Pancreas (tissue), 10 donors: ENCODE measurements around the gene ST8SIA1. TPM values are rescaled to one million over a fixed set of nuclear protein-coding genes. Genes with fewer than 3 reads are reported as not detected.
A peak's percentile ranks its signal among the peaks of the same experiment; 100 is the strongest.

Source experiments
- ATAC-seq, 4 donors: fragments of 200-7000 bp; cut with Tn5 transposase; one replicate each; pipeline versions ENCODE4 v1.8.0 to v1.9.1; 2020; ENCODE audit warnings: mild to moderate bottlenecking in 4 of 4, moderate library complexity in 4 of 4
- DNase-seq, 6 donors: peaks; one replicate each; pipeline ENCODE4 v3.0.0-alpha.2; 2020
- FAIRE-seq: peaks from 2 replicates; lab custom pipeline; 2012; peaks lifted over from hg19 to GRCh38; lab: Jason Lieb, UNC
- H3K27ac ChIP-seq, 4 donors: fragments of 200-600 bp; sonication (generic); 1 replicate in 3 of 4; 2 replicates in 1 of 4; pipeline versions ENCODE4 v1.5.0 to v1.8.0; 2020
- H3K27me3 ChIP-seq, 4 donors: fragments of 200-600 bp; one replicate each; pipeline ENCODE4 v1.8.0; 2021
- H3K36me3 ChIP-seq, 3 donors: fragments of 200-600 bp; sonication (generic) in 1 of 3; one replicate each; pipeline versions ENCODE4 v1.5.0 to v1.8.0; 2020 to 2021
- H3K4me1 ChIP-seq, 3 donors: fragments of 200-600 bp; one replicate each; pipeline ENCODE4 v1.8.0; 2021
- H3K4me3 ChIP-seq, 4 donors: fragments of 200-600 bp; sonication (generic) in 2 of 4; one replicate each; pipeline versions ENCODE4 v1.5.0 to v1.8.0; 2020 to 2021
- H3K9me3 ChIP-seq, 4 donors: fragments of 200-600 bp; one replicate each; pipeline ENCODE4 v1.8.0; 2021
- CTCF ChIP-seq, 4 donors: fragments of 200-600 bp; sonication (generic) in 3 of 4; IDR thresholded peaks; one replicate each; pipeline versions ENCODE4 v1.5.0 to v1.8.0; 2021; ENCODE audit warnings: antibody characterized with exemption in 4 of 4
- WGBS, 2 donors: extraction: QIAGEN DNeasy Blood & Tissue Kit; methylation state at CpG; one replicate each; pipeline ENCODE4 v1.1.7; 2013; 5-methylcytosine and 5-hydroxymethylcytosine counted together
- intact Hi-C, 3 donors: fragments of 100-400 bp; cut with DNase I; formaldehyde crosslinking; loops; one replicate each; pipeline versions ENCODE4 v1.11.1 to v1.14.2; 2022
- polyA plus RNA-seq, 2 donors: library from polyadenylated mRNA; stranded (reverse); fragments of 200-250 nt; gene quantifications; one replicate each; pipeline ENCODE4 v1.2.3, GENCODE V29; 2013
- total RNA-seq, 6 donors: library from RNA; stranded (reverse); fragmentation: NEBNext Ultra II Directional in 4 of 6; extraction: Animal tissue kit (Norgen Biotek cat#: 25700) in 4 of 6; gene quantifications; one replicate each; pipeline versions ENCODE4 v1.2.1 to v1.2.4, GENCODE V29; 2021 to 2023
- donor health status: healthy with polysubstance abuse.
- donor health status: DM: no; HTN: no; CAD: no; lungs with moderate emphysema.
- donor health status: DM: no; HTN: no; CAD: no.
- donor health status: control.
- donor health status: control.
- donor health status: Bipolar disorder and iron deficiency.
- donor health status: DM: yes; HTN: yes; CAD: no.
- donor health status: DM: no; HTN: no; CAD: no.
- donor health status: DM: no; HTN: no; CAD: no.
- donor health status: DM: yes; HTN: yes; CAD: no.

ST8SIA1 gene
- total and polyA plus RNA-seq, 8 donors: 0.38 to 1.5 (median 0.88) TPM; not detected in 2

- H3K27me3 ChIP-seq: peaks cover 0 to 9% (median 4%) of the 10 kb centered on the region in 4 donors
- H3K36me3 ChIP-seq: no peaks in the 10 kb centered on the region
- ATAC-seq: no peak
- H3K27ac ChIP-seq: no peak overlapping the region
- TF ChIP-seq CTCF (IDR thresholded peaks at IDR 0.05): no peak
- DNase-seq: no peak
- no peaks in the 10 kb centered on the region for H3K9me3 ChIP-seq
- peaks cover 0 to 4% (median 0%) of the 10 kb centered on the region in 3 donors for H3K4me1 ChIP-seq
- no peak for FAIRE-seq
- intact Hi-C loops: no loop called here
- no peak overlapping the region for H3K4me3 ChIP-seq
Observed at GRCh38 chr12:22332202-22332601, 2.3 kb downstream of the ST8SIA1 start.

GRCh38 chr12:22329621-22330020 is 4.9 kb downstream of the ST8SIA1 start:
- intact Hi-C loops: no loop called here

GRCh38 chr12:22325218-22325617 is 9.3 kb downstream of the ST8SIA1 start:
- FAIRE-seq (no peak), DNase-seq (no peak), ATAC-seq (no peak)
- Histone ChIP-seq H3K27me3 (no peaks in the 10 kb centered on the region), H3K9me3 (no peaks in the 10 kb centered on the region), H3K36me3 (no peaks in the 10 kb centered on the region), H3K4me1 (no peaks in the 10 kb centered on the region), H3K4me3 (no peak overlapping the region), H3K27ac (no peak overlapping the region)
- intact Hi-C loops: no loop called here
- WGBS, 2 donors: 73 to 83% methylated on average over 4 of the region's 4 CpGs
- TF ChIP-seq CTCF (IDR thresholded peaks at IDR 0.05): no peak

More at GRCh38 chr12:22329621-22330020, 4.9 kb downstream of the ST8SIA1 start:
- Histone ChIP-seq H3K27me3 (peaks cover 0 to 9% (median 4%) of the 10 kb centered on the region in 4 donors), H3K4me3 (no peak overlapping the region), H3K9me3 (no peaks in the 10 kb centered on the region), H3K4me1 (peaks cover 0 to 4% (median 0%) of the 10 kb centered on the region in 3 donors), H3K36me3 (no peaks in the 10 kb centered on the region), H3K27ac (no peak overlapping the region)
- ATAC-seq (no peak), FAIRE-seq (no peak), DNase-seq (no peak)
- WGBS, 2 donors: 66 to 75% methylated on average over 4 of the region's 4 CpGs
- TF ChIP-seq CTCF (IDR thresholded peaks at IDR 0.05): no peak

- Histone ChIP-seq H3K36me3 (no peaks in the 10 kb centered on the region), H3K4me1 (no peaks in the 10 kb centered on the region), H3K9me3 (no peaks in the 10 kb centered on the region), H3K27me3 (no peaks in the 10 kb centered on the region), H3K27ac (no peak overlapping the region), H3K4me3 (no peak overlapping the region)
- intact Hi-C loops: no loop called here
- no peak for ATAC-seq
- FAIRE-seq: no peak
- no peak for DNase-seq
- TF ChIP-seq CTCF (IDR thresholded peaks at IDR 0.05): no peak
- 78% methylated on average over 6 of the region's 6 CpGs for WGBS, 2 donors
Observed at GRCh38 chr12:22322091-22322490, 12.4 kb downstream of the ST8SIA1 start.

GRCh38 chr12:22321638-22322037 is 12.9 kb downstream of the ST8SIA1 start:
- WGBS, 2 donors: 62 to 69% methylated on average over 2 of the region's 2 CpGs
- no peak overlapping the region for H3K4me3 ChIP-seq
- H3K9me3 ChIP-seq: no peaks in the 10 kb centered on the region
- FAIRE-seq (no peak), ATAC-seq (peak in 1 of 4 donors; percentile 40), DNase-seq (no peak)
- no peak for TF ChIP-seq CTCF (IDR thresholded peaks at IDR 0.05)
- H3K27ac ChIP-seq: no peak overlapping the region
- intact Hi-C loops: no loop called here
- no peaks in the 10 kb centered on the region for H3K4me1 ChIP-seq
- H3K27me3 ChIP-seq: no peaks in the 10 kb centered on the region
- no peaks in the 10 kb centered on the region for H3K36me3 ChIP-seq
